ENCODE measurements around the gene CRHR2.

The CRHR2 gene

DNA sequence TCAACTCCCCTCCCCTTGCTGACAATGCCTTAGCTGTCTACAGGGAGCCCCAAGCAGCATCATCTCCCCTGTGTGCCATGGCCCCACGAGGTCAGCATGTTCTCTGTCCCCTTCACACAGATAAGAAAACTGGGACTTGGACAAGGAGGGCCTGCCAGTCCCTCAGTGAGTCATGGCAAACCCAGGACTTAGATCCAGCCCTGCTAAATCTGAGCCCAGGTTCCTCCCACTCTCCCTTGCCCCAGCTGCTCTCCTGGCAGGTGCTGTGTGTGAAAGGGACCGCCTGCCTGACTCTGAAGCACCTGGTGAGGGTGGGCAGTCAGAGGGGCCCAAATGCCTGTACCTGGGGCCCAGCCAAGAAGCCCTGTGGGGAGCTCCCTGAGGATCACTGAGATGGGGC is 7.4 kb downstream of the CRHR2 start:
- peak; percentile 15 for DNase-seq

DNA sequence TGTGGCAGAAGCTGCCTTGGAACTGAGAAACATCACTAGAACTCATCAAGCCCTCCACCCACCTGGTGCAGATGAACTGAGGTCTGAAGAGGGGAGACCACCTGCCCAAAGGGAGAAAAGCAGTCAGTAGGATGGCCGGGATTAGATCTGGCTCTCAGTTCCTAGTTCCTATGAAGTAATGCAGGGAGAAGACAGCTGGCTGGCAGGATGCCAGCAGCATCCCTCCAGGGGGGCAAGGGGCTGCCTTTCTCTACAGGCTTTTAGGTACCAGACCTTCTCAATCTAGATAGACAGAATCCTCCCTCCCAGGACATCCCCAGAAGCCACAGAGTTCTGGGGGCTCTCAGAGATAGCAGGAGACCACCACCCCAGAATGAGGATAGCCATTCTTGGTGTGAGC is 7.8 kb downstream of the CRHR2 start:
- DNase-seq = no peak

GRCh38 chr7:30671793-30672465 is 10.3 kb downstream of the CRHR2 start:
- DNase-seq = no peak

GRCh38 chr7:30668102-30668501 is 14.2 kb downstream of the CRHR2 start:
- no peak for DNase-seq

DNA sequence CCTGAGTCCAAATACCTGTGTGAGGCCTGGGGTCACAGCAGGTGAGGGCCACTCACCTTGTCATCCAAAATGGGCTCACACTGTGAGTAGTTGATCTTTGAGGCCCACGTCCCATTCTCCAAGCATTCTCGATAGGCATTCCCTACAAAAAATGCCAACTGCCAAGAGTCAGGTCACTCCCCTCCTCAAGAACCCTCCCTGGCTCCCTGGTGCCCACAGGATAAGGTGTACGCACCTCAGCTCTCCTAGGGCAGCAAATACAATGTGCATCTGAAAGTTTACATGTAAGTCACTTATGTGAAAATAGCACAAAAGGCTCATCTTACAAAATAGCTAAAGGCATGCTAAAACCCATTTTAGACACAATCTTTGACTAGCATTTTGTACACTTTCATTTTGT is 15.1 kb downstream of the CRHR2 start:
- DNase-seq = no peak

DNA sequence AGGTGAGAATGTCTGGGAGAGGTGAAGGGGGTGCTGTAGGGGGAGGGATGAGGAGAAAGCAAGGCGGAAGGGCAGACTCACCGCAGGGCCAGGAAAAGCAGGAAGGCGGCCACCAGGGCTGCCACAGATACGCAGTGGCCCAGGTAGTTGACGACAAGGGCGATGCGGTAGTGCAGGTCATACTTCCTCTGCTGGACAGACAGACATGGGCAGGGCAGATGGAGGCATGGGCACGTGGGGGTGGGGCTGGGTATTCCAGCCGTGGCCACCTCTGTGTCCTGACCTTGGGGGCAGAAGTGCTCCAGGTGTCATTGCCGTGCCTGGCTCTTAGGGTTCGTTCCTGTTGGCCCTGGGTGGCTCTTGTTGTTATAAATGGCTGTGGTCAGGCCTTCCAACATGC is 16.8 kb downstream of the CRHR2 start:
- no peak for DNase-seq

DNA sequence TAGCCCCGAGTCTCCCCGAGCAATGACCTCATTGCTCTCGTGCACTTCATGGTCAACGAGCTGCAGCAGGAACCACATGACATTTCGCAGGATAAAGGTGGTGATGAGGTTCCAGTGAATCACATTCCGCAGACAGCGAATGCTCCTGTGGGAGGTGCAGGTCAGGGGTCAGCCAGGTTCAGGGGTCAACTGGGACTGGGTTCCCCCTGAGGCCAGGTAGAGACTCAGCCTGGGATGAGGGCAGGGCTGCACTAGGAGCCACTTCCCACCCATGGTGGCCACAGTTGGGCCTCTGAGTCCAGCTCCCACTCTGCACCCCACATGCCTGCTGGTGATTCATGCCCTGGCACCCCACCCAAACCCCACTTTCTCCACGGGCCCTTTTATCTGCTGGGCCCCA is 17.2 kb downstream of the CRHR2 start:
- DNase-seq = no peak

- no peak for DNase-seq
Measured at GRCh38 chr7:30664184-30664885, 17.9 kb downstream of the CRHR2 start.

GRCh38 chr7:30663414-30663813 is 18.8 kb downstream of the CRHR2 start:
- DNase-seq = no peak

DNA sequence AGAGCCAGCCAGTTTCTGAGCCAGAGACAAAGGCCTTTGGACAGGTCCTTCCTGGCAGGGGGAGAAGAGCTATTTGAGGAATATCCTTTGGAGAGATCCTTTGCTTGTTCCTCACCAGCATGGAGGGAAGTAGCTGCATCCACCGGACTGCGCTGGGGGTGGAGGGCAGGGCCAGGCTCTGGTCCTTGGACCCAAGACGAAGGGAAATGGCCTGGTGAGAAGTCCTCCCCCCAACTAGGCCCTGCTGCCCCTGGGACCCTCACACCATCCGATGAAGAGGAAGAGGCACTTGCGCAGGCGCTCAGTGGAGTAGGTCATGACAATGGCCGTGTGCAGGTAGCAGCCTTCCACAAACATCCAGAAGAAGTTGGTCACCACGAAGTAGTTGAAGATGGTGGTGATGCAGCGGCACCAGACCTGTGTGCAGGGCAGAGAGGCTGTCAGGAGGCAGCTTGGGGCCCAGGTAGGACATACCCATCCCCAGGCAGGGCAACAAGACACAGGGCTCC is 19.8 kb downstream of the CRHR2 start:
- no peak for DNase-seq

DNA sequence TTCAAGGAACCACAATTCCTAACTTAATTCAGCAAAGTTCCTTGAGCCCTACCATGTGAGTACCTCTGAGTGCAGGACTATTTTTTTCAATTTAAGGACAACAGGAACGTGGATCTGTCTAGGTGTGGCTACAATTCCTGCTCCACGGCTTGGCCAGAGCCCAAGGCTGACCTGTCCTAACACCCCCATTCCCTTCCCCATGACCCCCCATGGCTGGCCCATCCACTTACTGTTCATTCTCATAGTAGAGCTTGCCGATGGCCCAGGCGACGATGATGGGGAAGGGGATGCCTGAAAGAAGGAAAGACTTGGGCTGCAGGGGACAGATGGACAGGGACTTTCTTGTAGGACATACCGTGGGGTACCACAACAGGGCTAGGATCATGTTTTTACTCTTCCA is 20.3 kb downstream of the CRHR2 start:
- no peak for DNase-seq

DNA sequence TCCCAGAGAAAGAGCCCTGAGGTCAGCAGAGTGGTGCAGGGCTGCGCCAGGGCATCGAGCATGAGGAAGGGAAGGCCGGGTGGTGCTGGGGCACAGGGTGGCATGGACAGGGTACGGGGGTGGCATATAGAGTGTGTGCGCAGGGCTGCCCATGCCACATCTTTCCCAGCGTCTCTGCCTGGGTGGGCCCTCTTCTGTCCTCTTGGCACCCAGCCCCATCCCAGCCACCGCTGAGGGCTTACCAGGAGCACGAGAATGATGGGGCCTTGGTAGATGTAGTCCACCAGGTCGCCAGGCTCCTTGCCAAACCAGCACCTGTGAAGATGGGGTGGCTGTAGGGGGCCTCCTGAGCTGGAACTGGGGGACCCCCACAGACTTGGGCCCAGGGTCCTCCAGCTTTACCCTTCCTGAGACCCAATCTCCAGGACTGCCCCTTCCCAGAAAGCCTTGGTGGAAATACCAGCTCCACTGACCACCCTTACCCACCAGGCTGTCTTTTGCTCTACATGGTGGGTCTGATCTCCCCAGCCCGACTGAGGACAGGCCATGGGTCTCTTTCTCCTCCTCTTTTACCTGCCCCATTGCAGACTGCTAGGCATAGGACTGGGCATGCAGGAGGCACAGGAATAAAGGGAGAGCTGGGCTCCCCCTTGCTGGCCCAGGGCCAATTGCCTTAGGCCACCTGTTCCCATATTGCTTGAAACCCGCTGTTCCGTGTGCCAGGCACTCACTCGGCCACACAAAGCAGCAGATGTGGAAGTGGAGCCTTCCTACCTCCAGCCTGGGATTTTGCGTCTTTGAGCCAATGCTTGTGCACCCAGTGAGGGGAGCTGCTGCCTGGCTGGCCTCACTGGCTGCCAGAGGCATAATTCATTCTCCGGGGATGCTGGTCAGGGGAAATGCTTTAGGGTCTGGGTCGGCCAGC is 21.7 kb downstream of the CRHR2 start:
- DNase-seq = peak; percentile 88

GRCh38 chr7:30659312-30659711 is 22.9 kb downstream of the CRHR2 start:
- no peak for DNase-seq

DNA sequence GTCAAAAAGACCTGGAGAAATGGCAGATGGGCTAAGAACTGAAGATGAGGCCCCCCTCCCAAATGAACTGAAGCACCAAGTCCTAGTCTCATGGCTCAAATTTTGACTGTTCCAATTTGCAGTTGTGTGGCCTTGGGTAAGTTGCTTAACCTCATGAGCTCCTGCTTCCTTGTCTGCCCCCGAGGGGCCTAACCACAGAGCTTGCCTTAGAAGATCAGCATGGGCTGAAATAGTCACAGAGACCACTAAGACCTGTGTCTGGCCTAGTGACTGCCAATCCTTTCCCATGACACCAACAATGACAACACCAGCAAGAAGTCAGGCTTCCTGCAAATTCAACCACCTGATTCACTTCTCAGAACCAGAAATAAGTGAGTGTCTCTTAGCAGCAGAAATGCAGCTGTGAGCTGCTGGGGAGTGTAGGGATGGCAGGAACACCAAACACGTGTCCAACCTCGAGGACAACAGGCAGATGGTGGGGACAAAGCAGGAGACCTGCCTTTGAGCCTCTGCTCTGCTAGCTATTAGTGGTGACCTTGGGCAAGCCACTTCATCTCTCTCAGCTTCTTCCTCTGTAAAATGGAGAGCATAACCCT is 23.7 kb downstream of the CRHR2 start:
- no peak for DNase-seq

DNA sequence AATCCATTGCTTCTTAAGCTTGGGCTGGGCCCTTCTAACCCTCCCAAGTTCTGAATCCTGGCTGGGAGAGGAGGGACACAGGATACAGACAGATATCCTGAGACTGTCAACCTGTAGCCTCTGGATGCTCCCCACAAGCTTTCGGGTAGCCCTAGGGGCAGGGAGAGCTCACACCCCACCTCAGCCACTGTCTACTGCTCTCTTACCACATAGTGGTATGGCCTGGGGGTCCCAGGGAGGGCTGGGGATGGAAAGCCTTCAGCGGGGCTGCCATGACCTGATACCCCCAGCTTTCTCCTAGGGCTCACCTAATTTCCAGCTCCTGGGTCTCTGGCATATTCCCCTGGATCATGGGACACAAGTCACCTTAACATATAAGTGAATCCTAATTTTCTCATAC is 25.1 kb downstream of the CRHR2 start:
- DNase-seq = no peak

DNA sequence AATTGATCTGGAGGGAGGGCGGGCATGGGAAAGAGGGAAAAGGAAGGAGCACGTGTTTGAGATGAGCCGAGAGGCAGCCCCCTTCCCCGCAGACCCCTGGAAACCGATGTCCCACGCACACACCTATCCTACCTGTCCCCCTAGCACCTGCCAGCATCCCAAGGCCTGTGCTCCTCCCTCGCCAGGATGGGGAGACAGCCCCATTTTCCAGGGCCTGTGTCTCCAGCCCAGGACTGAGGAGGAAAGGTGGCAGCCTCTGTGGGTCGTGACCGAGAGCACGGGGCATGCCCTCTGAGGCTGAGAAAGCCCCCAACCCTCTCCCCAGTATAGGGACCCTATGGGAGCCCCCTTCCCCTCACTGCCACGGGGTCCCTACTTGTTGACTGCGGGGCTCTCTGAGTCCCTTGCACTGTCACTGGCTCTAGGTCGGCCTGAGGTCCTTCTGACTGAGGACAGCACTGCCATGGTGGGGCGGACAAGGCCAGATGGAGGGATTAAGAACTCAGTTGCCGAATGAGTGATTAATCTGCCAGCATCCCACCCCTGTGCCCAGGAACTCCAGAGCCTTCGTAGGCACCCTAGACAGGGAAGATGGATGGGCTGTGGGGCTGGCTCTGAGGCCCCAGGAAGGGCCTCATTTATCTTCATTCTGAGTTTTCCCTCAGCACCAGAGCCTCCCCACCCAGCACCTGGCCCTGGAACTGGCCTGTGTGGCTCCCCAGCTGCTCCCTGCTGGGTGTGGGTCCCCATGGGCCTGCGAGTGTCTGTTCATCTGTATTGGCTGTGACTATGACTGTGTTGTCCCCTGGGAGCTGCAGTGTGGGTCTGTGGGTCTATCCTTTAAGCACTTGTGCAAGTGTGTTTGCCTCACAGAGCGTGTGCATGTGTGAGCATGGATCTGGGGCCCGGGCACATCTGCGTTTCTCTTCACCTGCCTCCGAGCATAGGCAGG is 26.0 kb downstream of the CRHR2 start:
- no peak for DNase-seq

DNA sequence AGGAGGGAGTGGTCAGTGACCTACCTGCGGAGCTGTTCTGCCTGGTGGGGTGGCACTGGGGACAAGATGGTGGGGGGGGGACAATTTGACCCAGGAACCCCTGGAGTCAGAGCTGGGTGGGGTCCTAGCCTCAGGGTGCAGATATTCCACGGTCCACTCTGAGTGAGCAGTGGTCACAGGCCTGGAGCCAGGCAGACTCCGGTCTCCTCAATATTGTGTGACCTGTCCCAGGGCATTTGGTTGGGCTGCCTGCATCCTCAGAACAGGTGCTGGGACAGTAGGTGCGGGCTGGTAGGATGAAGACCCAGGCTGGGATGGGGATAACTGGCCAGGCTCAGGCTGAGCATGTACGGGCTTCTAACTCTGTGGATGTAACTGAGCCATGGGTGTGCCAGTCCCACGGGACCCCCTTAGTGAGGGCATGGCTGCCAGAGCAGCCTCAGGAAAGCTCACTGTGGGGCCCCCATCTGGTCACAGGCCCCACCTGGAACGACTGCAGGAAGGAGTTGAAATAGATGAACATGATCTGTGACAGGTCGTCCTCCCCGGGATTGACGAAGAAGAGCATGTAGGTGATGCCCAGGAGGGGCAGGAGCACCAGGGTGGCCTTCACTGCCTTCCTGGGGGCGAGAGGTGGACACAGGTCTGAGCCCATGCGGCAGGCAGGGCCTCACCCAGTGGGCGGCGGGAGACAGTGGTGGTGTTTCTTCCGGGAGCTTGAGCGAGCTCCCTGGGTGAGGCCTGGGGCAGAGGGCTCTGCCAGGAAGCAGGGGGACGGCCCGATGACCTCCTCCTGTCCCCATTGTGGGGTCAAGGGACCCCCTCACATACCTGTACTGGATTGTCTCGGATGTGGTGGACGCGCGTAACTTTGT is 26.9 kb downstream of the CRHR2 start:
- DNase-seq = no peak

DNA sequence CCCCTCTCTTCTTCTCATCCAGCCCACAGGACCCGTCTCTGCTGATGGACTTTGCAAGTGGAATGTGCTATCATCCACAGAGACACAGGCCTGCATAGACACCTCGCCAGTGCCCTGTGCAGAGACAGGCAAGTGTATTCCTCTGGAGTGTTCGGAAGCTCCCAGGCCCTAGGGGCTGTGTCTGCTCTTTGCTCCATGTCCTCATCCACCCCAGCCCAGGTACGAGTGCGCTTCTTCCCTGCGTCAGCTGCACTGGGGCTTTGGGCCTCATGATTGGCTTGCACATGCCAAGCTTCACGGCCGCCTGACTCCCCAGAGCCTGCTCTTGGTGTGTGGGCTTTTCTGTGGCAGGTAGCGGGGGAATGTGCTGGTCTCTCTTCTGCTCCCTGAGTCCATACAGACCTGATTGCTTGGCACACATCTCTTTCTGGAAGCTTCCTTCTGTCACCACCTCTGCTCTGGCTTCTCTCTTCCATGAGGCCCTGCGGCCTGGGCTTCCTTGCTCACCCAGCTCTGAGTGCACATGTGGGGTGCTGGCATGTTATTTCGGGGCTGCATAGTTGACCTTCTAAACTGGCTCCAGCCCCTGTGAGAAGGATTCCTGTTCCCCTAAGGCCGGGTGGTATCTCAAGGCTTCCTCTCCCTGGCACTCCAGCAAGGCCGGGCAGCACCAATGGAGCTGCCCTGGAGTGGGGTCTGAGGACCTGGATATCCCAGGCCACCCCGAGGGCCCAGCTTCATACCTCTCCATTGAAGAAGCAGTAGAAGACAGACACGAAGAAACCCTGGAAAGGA is 27.8 kb downstream of the CRHR2 start:
- no peak for DNase-seq

- DNase-seq = no peak
Measured at GRCh38 chr7:30652698-30653641, 29.3 kb downstream of the CRHR2 start.

Data from NCI-H1105 (cell line).